Measurements from ENCODE around the gene B9D1.

Gene B9D1

GRCh38 chr17:19378416-19379360 lies 16.2 kb upstream of the B9D1 start, which contains the start of gene MAPK7:
Gene MAPK7, plus strand, starts transcription at chr17:19378498. Its CDS starts 403 bp downstream, at chr17:19378901.
- ChIA-PET CTCF (interaction anchor here (0.9 to 4.4 kb wide), 13 partner anchors 8 to 388 kb away, joined by 3 to 42 read pairs (median 4); partner anchors contain the start of genes B9D1 and MFAP4), POLR2A (interaction anchor here (1.1 to 2.5 kb wide), 6 partner anchors 9 to 69 kb away, joined by 5 to 39 read pairs (median 14); partner anchors contain the start of genes B9D1 and MFAP4)
- no peak for TF ChIP-seq CTCF (IDR thresholded peaks at IDR 0.05; ENCODE audit: insufficient read depth, low read length, missing control alignments)

GRCh38 chr17:19377602-19378415 lies 15.3 kb upstream of the B9D1 start:
- DNase-seq (ENCODE audit: low read depth, low spot score) = peak; percentile 90
- TF ChIP-seq CTCF (IDR thresholded peaks at IDR 0.05; ENCODE audit: insufficient read depth, low read length, missing control alignments) = peak; percentile 9
- POLR2A ChIA-PET = interaction anchor here (0.8 to 2.5 kb wide), 9 partner anchors 10 to 70 kb away, joined by 3 to 39 read pairs (median 9); partner anchors contain the start of genes B9D1 and MFAP4
- CTCF ChIA-PET = interaction anchor here (0.9 to 4.4 kb wide), 13 partner anchors 9 to 389 kb away, joined by 3 to 42 read pairs (median 4); partner anchors contain the start of genes B9D1 and MFAP4
- H3K4me3 ChIP-seq (ENCODE audit: low read depth, low read length) = peak overlapping the region; percentile 87

More at GRCh38 chr17:19378416-19379360, 16.2 kb upstream of the B9D1 start, which contains the start of gene MAPK7:
- H3K4me3 ChIP-seq (ENCODE audit: low read depth, low read length) = peak within 1 kb of the TSS; percentile 87
- DNase-seq (ENCODE audit: low read depth, low spot score) = no peak

- CTCF ChIA-PET = interaction anchor here (1.3 to 4.4 kb wide), 5 partner anchors 8 to 136 kb away, joined by 4 to 42 read pairs (median 10); partner anchors contain the start of gene B9D1
- H3K4me3 ChIP-seq (ENCODE audit: low read depth, low read length) = peak overlapping the region; percentile 87
- POLR2A ChIA-PET = interaction anchor here (0.8 to 2.5 kb wide), 7 partner anchors 11 to 71 kb away, joined by 3 to 39 read pairs (median 9); partner anchors contain the start of genes B9D1 and MFAP4
- DNase-seq (ENCODE audit: low read depth, low spot score) = no peak
- TF ChIP-seq CTCF (IDR thresholded peaks at IDR 0.05; ENCODE audit: insufficient read depth, low read length, missing control alignments) = no peak
These were observed 14.3 kb upstream of the B9D1 start for GRCh38 chr17:19376811-19377210.

- no peak for TF ChIP-seq CTCF (IDR thresholded peaks at IDR 0.05; ENCODE audit: insufficient read depth, low read length, missing control alignments)
- POLR2A ChIA-PET = no interaction called here
- CTCF ChIA-PET = interaction anchor here (1.0 to 2.1 kb wide), 4 partner anchors 10 to 72 kb away, joined by 3 to 11 read pairs (median 4); partner anchors contain the start of gene B9D1
- no peak overlapping the region for H3K4me3 ChIP-seq (ENCODE audit: low read depth, low read length)
- DNase-seq (ENCODE audit: low read depth, low spot score) = no peak
These were observed 13.2 kb upstream of the B9D1 start for GRCh38 chr17:19375732-19376131.

- no peak for TF ChIP-seq CTCF (IDR thresholded peaks at IDR 0.05; ENCODE audit: insufficient read depth, low read length, missing control alignments)
- ChIA-PET POLR2A (no interaction called here), CTCF (interaction anchor here (1.2 to 2.1 kb wide), 3 partner anchors 9 to 73 kb away, joined by 4 to 22 read pairs (median 11); partner anchors contain the start of gene B9D1)
- H3K4me3 ChIP-seq (ENCODE audit: low read depth, low read length) = no peak overlapping the region
- DNase-seq (ENCODE audit: low read depth, low spot score) = no peak
These were observed 11.6 kb upstream of the B9D1 start for GRCh38 chr17:19374136-19374535.
